ENCODE measurements around the gene PIAS3.

- no peak for TF ChIP-seq ZNF776 (tag by site-specific recombination; IDR thresholded peaks at IDR 0.05; ENCODE audit: borderline replicate concordance)
- TF ChIP-seq ZNF677 (tag by site-specific recombination; IDR thresholded peaks at IDR 0.05), result no peak
- no peak for TF ChIP-seq ZNF10 (tag by site-specific recombination; IDR thresholded peaks at IDR 0.05)
- TF ChIP-seq, protein P1, sequence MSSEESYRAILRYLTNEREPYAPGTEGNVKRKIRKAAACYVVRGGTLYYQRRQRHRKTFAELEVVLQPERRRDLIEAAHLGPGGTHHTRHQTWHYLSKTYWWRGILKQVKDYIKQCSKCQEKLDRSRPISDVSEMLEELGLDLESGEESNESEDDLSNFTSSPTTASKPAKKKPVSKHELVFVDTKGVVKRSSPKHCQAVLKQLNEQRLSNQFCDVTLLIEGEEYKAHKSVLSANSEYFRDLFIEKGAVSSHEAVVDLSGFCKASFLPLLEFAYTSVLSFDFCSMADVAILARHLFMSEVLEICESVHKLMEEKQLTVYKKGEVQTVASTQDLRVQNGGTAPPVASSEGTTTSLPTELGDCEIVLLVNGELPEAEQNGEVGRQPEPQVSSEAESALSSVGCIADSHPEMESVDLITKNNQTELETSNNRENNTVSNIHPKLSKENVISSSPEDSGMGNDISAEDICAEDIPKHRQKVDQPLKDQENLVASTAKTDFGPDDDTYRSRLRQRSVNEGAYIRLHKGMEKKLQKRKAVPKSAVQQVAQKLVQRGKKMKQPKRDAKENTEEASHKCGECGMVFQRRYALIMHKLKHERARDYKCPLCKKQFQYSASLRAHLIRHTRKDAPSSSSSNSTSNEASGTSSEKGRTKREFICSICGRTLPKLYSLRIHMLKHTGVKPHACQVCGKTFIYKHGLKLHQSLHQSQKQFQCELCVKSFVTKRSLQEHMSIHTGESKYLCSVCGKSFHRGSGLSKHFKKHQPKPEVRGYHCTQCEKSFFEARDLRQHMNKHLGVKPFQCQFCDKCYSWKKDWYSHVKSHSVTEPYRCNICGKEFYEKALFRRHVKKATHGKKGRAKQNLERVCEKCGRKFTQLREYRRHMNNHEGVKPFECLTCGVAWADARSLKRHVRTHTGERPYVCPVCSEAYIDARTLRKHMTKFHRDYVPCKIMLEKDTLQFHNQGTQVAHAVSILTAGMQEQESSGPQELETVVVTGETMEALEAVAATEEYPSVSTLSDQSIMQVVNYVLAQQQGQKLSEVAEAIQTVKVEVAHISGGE (tag by site-specific recombination; conservative IDR thresholded peaks at IDR 0.05; ENCODE audit: low read depth), result no peak
- no peak for TF ChIP-seq ZNF274 (IDR thresholded peaks at IDR 0.05; ENCODE audit: low read length)
- no peak for TF ChIP-seq ZNF274 (tag by site-specific recombination; IDR thresholded peaks at IDR 0.05; ENCODE audit: borderline replicate concordance)
- no peak for TF ChIP-seq ZNF175 (tag by site-specific recombination; IDR thresholded peaks at IDR 0.05)
- TF ChIP-seq, protein P2, sequence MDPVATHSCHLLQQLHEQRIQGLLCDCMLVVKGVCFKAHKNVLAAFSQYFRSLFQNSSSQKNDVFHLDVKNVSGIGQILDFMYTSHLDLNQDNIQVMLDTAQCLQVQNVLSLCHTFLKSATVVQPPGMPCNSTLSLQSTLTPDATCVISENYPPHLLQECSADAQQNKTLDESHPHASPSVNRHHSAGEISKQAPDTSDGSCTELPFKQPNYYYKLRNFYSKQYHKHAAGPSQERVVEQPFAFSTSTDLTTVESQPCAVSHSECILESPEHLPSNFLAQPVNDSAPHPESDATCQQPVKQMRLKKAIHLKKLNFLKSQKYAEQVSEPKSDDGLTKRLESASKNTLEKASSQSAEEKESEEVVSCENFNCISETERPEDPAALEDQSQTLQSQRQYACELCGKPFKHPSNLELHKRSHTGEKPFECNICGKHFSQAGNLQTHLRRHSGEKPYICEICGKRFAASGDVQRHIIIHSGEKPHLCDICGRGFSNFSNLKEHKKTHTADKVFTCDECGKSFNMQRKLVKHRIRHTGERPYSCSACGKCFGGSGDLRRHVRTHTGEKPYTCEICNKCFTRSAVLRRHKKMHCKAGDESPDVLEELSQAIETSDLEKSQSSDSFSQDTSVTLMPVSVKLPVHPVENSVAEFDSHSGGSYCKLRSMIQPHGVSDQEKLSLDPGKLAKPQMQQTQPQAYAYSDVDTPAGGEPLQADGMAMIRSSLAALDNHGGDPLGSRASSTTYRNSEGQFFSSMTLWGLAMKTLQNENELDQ (tag by site-specific recombination; IDR thresholded peaks at IDR 0.05; ENCODE audit: low read depth), result no peak
- TF ChIP-seq, protein P3, sequence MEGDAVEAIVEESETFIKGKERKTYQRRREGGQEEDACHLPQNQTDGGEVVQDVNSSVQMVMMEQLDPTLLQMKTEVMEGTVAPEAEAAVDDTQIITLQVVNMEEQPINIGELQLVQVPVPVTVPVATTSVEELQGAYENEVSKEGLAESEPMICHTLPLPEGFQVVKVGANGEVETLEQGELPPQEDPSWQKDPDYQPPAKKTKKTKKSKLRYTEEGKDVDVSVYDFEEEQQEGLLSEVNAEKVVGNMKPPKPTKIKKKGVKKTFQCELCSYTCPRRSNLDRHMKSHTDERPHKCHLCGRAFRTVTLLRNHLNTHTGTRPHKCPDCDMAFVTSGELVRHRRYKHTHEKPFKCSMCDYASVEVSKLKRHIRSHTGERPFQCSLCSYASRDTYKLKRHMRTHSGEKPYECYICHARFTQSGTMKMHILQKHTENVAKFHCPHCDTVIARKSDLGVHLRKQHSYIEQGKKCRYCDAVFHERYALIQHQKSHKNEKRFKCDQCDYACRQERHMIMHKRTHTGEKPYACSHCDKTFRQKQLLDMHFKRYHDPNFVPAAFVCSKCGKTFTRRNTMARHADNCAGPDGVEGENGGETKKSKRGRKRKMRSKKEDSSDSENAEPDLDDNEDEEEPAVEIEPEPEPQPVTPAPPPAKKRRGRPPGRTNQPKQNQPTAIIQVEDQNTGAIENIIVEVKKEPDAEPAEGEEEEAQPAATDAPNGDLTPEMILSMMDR (tag by site-specific recombination; IDR thresholded peaks at IDR 0.05), result no peak
- TF ChIP-seq YY1 (tag by site-specific recombination; IDR thresholded peaks at IDR 0.05), result no peak
- TF ChIP-seq ZNF837 (tag by site-specific recombination; IDR thresholded peaks at IDR 0.05), result no peak
Observed at GRCh38 chr1:145908653-145909052, 49.8 kb upstream of the PIAS3 start.

All from HEK293 (cell line).